H1 (cell line): Measurements from ENCODE around the gene PDZD2.

Experiments
- CBX8 ChIP-seq: fragments of 300-800, 300-1000 bp; sonication (generic); IDR thresholded peaks from 2 replicates; pipeline ENCODE4 v1.7.1; 2016; ENCODE audit warnings: low read depth, low read length, borderline replicate concordance
- CREB1 ChIP-seq: IDR thresholded peaks from 2 replicates; pipeline ENCODE4 v1.6.1; 2012; ENCODE audit warnings: inconsistent platforms
- EZH2 ChIP-seq: fragments of 200-600 bp; sonication (generic); IDR thresholded peaks from 2 replicates; pipeline ENCODE4 v1.7.1; 2012; ENCODE audit warnings: low read depth, mild to moderate bottlenecking, moderate library complexity, low read length, inconsistent platforms; ENCODE audit not compliant: severe bottlenecking
- JUN ChIP-seq: IDR thresholded peaks from 2 replicates; pipeline ENCODE4 v1.6.1; 2011; ENCODE audit warnings: low read depth, mild to moderate bottlenecking, improper control_type of control experiment, low read length
- POLR2A ChIP-seq, 2 experiments: IDR thresholded peaks; 1 replicate in 1 of 2; 2 replicates in 1 of 2; pipeline ENCODE4 v1.6.1; 2011; ENCODE audit warnings: low read depth in 2 of 2, low read length in 2 of 2, mild to moderate bottlenecking in 2 of 2; ENCODE audit errors: control extremely low read depth in 1 of 2
- TAF7 ChIP-seq: optimal IDR thresholded peaks from 2 replicates; pipeline ENCODE3; 2011; ENCODE audit warnings: low read depth, mild to moderate bottlenecking, inconsistent platforms, low read length, moderate library complexity, borderline replicate concordance
- ZNF274 ChIP-seq: IDR thresholded peaks from 2 replicates; pipeline ENCODE4 v1.7.0; 2012; ENCODE audit warnings: low read length, borderline replicate concordance; ENCODE audit errors: extremely low read depth
- TF ChIP-seq, protein P1 (sequence below): IDR thresholded peaks from 2 replicates; pipeline ENCODE4 v1.6.1; 2012; ENCODE audit warnings: inconsistent platforms
- TF ChIP-seq, protein P2 (sequence below), 3 experiments: IDR thresholded peaks; 1 replicate in 2 of 3; 2 replicates in 1 of 3; pipeline versions ENCODE4 v1.5.1 to v1.6.1; 2011; ENCODE audit warnings: low read length in 3 of 3, mild to moderate bottlenecking in 3 of 3, inconsistent platforms in 2 of 3, low read depth in 1 of 3, moderate library complexity in 1 of 3; ENCODE audit not compliant: insufficient read depth in 1 of 3; ENCODE audit errors: control extremely low read depth in 1 of 3

DNA sequence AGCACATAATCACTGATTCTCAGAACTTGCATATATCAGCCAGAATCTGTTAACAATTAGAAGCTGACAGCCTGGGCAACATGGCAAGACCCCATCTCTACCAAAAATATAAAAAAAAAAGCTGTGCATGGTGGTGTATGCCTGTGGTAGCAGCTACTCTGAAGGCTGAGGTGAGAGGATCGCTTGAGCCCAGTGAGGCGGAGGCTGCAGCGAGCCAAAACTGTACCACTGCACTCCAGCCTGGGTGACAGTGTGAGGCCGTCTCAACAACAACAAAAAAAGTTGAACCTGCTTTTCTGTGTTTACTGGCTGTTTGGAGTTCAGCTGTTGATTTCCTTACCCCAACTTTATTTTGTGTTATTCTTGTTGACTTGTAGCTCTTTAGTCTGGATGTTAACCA lies 468.4 kb downstream of the PDZD2 start:
- TF ChIP-seq ZNF274, result no peak
- no peak for TF ChIP-seq JUN
- TF ChIP-seq, protein P1, sequence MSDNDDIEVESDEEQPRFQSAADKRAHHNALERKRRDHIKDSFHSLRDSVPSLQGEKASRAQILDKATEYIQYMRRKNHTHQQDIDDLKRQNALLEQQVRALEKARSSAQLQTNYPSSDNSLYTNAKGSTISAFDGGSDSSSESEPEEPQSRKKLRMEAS, result no peak
- TF ChIP-seq CBX8, result no peak
- no peak for TF ChIP-seq EZH2
- no peak for TF ChIP-seq CREB1
- TF ChIP-seq TAF7, result no peak
- TF ChIP-seq, protein P2, sequence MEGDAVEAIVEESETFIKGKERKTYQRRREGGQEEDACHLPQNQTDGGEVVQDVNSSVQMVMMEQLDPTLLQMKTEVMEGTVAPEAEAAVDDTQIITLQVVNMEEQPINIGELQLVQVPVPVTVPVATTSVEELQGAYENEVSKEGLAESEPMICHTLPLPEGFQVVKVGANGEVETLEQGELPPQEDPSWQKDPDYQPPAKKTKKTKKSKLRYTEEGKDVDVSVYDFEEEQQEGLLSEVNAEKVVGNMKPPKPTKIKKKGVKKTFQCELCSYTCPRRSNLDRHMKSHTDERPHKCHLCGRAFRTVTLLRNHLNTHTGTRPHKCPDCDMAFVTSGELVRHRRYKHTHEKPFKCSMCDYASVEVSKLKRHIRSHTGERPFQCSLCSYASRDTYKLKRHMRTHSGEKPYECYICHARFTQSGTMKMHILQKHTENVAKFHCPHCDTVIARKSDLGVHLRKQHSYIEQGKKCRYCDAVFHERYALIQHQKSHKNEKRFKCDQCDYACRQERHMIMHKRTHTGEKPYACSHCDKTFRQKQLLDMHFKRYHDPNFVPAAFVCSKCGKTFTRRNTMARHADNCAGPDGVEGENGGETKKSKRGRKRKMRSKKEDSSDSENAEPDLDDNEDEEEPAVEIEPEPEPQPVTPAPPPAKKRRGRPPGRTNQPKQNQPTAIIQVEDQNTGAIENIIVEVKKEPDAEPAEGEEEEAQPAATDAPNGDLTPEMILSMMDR (IDR thresholded peaks at IDR 0.05; ENCODE audit: control extremely low read depth in 1 of 3, insufficient read depth in 1 of 3, low read depth in 1 of 3, low read length in 3 of 3), result no peak
- TF ChIP-seq POLR2A (IDR thresholded peaks at IDR 0.05; ENCODE audit: control extremely low read depth in 1 of 2, low read depth in 2 of 2, low read length in 2 of 2), result no peak
